ENCODE results near the gene RACGAP1.

RACGAP1 gene

DNA sequence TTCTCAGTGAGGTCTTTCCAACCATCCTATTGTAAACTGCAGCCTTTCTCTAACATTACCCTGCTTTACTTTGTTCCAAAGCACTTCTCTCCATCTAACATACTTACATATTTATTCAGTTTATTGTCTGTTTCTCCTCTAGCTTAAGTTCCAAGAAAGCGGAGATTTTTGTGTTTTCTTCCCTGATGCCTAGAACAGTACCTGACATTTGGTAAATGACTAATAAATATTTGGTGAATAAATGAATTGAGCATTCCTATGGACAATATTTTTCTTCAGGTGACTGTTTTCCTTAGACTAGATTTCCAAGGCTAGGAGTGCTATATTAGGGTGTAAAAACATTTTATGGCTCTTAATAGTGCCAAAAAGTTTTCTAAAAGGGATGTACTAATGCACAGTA lies 2.4 kb downstream of the RACGAP1 start:
- TF ChIP-seq CTCF (conservative IDR thresholded peaks at IDR 0.05; ENCODE audit: low read depth, low read length) = no peak
- Histone ChIP-seq H3K4me3 (IDR thresholded peaks at IDR 0.05; ENCODE audit: insufficient read depth, low read depth, low read length) (no peak overlapping the region), H4K20me1 (ENCODE audit: insufficient read depth) (no peaks in the 10 kb centered on the region), H3K27me3 (ENCODE audit: insufficient read depth, low read depth) (no peaks in the 10 kb centered on the region), H3K79me2 (ENCODE audit: insufficient read depth, low read depth) (peaks cover 74% of the 10 kb centered on the region), H3K27ac (no peak overlapping the region), H3K4me1 (ENCODE audit: low read depth, poor library complexity, severe bottlenecking) (peaks cover 35% of the 10 kb centered on the region), H3K4me2 (no peak overlapping the region; the same call in 1 of the 2 replicates), H3K36me3 (ENCODE audit: insufficient read depth) (peaks cover 6% of the 10 kb centered on the region; the same call in 1 of the 2 replicates), H2AFZ (ENCODE audit: low read depth) (no peak overlapping the region), H3K9ac (no peak overlapping the region)

DNA sequence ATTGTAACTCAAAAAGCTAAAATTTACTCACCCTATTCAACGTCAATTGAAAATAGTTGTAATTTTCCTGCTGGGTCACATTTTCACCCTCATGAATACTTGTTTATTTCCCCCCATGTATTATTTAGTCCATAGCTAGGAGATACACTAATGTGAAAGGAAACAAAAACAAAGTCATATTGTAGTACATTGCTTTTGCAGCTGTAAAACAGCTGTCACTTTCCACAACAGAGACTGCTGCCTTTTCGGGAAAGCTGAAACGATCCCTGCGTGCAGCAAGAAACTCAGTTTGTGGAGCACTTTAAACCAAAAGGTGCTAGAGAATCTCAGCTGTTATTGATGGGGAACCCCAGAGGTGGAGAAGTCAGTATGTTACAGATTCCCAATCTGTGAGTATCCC lies 4.3 kb downstream of the RACGAP1 start:
- peaks cover 19% of the 10 kb centered on the region; the same call in 1 of the 2 replicates for H3K36me3 ChIP-seq (ENCODE audit: insufficient read depth)
- no peak overlapping the region for H2AFZ ChIP-seq (ENCODE audit: low read depth)
- no peak overlapping the region for H3K4me3 ChIP-seq (IDR thresholded peaks at IDR 0.05; ENCODE audit: insufficient read depth, low read depth, low read length)
- H3K4me1 ChIP-seq (ENCODE audit: low read depth, poor library complexity, severe bottlenecking) = peaks cover 50% of the 10 kb centered on the region
- no peak overlapping the region for H3K27ac ChIP-seq
- H3K9ac ChIP-seq = no peak overlapping the region
- H3K4me2 ChIP-seq = no peak overlapping the region
- H3K27me3 ChIP-seq (ENCODE audit: insufficient read depth, low read depth) = no peaks in the 10 kb centered on the region
- H4K20me1 ChIP-seq (ENCODE audit: insufficient read depth) = peaks cover 3% of the 10 kb centered on the region; the same call in 1 of the 2 replicates
- no peak for TF ChIP-seq CTCF (conservative IDR thresholded peaks at IDR 0.05; ENCODE audit: low read depth, low read length)
- H3K79me2 ChIP-seq (ENCODE audit: insufficient read depth, low read depth) = peaks cover 93% of the 10 kb centered on the region

DNA sequence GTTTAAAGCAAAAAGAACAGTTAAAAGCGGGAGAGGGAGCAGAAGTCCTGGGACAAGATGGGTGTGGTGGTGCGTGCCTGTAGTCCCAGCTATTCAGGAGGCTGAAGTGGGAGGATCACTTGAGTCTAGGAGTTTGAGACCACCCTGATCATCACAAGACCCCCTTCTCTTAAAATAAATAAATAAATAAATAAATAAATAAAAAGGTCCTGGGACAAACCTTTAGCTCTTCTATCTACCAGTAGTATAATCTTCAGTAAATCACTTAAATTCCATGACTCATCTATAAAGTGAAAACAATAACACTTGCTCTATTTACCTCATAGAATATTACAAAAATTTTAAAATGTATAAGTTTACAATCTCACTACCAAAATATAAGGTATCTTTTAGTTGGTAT lies 5.8 kb downstream of the RACGAP1 start:
- TF ChIP-seq CTCF (conservative IDR thresholded peaks at IDR 0.05; ENCODE audit: low read depth, low read length) = no peak
- H3K9ac ChIP-seq = no peak overlapping the region

DNA sequence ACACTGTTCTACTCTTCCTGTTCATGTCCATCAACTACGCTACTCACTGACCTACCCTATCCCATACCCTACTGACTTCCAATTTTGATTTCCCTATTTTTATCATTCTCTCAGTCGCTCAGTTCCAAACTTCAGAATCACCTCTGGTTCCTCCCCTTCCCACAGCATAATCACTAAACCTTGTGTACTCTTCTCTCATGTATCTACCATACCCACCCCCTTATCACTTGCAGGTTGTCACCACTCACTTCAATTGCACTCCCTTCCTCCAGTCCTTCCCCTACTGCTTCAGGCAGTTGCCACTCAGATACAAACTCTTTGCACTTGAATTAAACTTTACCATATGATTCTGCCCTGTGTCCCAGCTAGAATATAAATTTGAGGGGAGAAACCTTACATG lies 6.3 kb downstream of the RACGAP1 start:
- Histone ChIP-seq H3K36me3 (ENCODE audit: insufficient read depth) (peaks cover 22% of the 10 kb centered on the region; the same call in 1 of the 2 replicates), H3K9ac (no peak overlapping the region), H3K27ac (no peak overlapping the region), H3K4me2 (no peak overlapping the region), H3K4me3 (IDR thresholded peaks at IDR 0.05; ENCODE audit: insufficient read depth, low read depth, low read length) (no peak overlapping the region), H4K20me1 (ENCODE audit: insufficient read depth) (peaks cover 6% of the 10 kb centered on the region), H2AFZ (ENCODE audit: low read depth) (no peak overlapping the region), H3K4me1 (ENCODE audit: low read depth, poor library complexity, severe bottlenecking) (peaks cover 59% of the 10 kb centered on the region), H3K79me2 (ENCODE audit: insufficient read depth, low read depth) (peaks cover 95% of the 10 kb centered on the region), H3K27me3 (ENCODE audit: insufficient read depth, low read depth) (no peaks in the 10 kb centered on the region)
- no peak for TF ChIP-seq CTCF (conservative IDR thresholded peaks at IDR 0.05; ENCODE audit: low read depth, low read length)

More for the DNA sequence above, 5.8 kb downstream of the RACGAP1 start:
- no peaks in the 10 kb centered on the region for H3K27me3 ChIP-seq (ENCODE audit: insufficient read depth, low read depth)
- peaks cover 3% of the 10 kb centered on the region; the same call in 1 of the 2 replicates for H4K20me1 ChIP-seq (ENCODE audit: insufficient read depth)
- no peak overlapping the region for H2AFZ ChIP-seq (ENCODE audit: low read depth)
- H3K36me3 ChIP-seq (ENCODE audit: insufficient read depth) = peaks cover 22% of the 10 kb centered on the region; the same call in 1 of the 2 replicates
- H3K27ac ChIP-seq = no peak overlapping the region
- peaks cover 96% of the 10 kb centered on the region for H3K79me2 ChIP-seq (ENCODE audit: insufficient read depth, low read depth)
- no peak overlapping the region for H3K4me2 ChIP-seq
- no peak overlapping the region for H3K4me3 ChIP-seq (IDR thresholded peaks at IDR 0.05; ENCODE audit: insufficient read depth, low read depth, low read length)
- peaks cover 57% of the 10 kb centered on the region for H3K4me1 ChIP-seq (ENCODE audit: low read depth, poor library complexity, severe bottlenecking)

Data from KMS-11 (cell line).